Gastrocnemius medialis (tissue), 4 donors: ENCODE measurements around the gene CHCHD3.

Source experiments
- CTCF ChIP-seq, 5 experiments: fragments of 450-650 bp in 3 of 5; fragments of 200-600 bp in 2 of 5; sonication (generic) in 2 of 5; IDR thresholded peaks in 4 of 5; conservative IDR thresholded peaks in 1 of 5; 1 replicate in 4 of 5; 2 replicates in 1 of 5; pipeline ENCODE4 v1.5.1; 2016 to 2019; ENCODE audit warnings: antibody characterized with exemption in 5 of 5, mild to moderate bottlenecking in 3 of 5, moderate library complexity in 3 of 5
- POLR2A ChIP-seq, 2 donors: fragments of 450-650 bp; IDR thresholded peaks; one replicate each; pipeline ENCODE4 v1.6.1; 2017; ENCODE audit warnings: antibody characterized with exemption in 2 of 2, mild to moderate bottlenecking in 2 of 2, moderate library complexity in 2 of 2

GRCh38 chr7:132881317-132881716, 200.6 kb downstream of the CHCHD3 start:
- no peak for TF ChIP-seq CTCF (IDR thresholded peaks at IDR 0.05 in 4 of 5, conservative IDR thresholded peaks at IDR 0.05 in 1 of 5)
- TF ChIP-seq POLR2A (IDR thresholded peaks at IDR 0.05): no peak
